Measurements from ENCODE around the gene KCTD1. TPM values are rescaled to one million over a fixed set of nuclear protein-coding genes. Genes with fewer than 3 reads are reported as not detected.

Gene KCTD1
- total and polyA plus RNA-seq, 2 of the 8 experiments (the other 6 are each of a cell fraction or from before 2014, with no cell fraction given), result 7.7 to 14.0 TPM

DNA sequence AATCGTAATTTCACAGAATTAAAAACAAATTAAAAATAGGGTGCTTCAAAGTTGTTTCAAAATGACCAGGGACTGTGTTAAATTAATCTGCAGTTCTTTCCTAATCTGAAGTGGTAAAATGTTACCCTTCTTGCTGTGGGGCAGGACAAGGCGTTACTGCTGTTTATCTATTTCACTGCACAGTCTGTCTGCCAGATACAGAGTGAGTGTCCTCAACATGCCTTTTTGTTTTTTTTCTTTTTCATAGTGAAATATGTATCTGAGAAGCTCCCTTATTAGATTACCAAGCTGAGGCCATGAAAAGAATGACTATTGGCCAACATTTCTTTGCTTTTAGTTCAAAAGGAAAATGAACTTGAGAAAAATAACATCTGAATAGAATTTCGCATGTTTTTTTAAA lies 38.0 kb downstream of the KCTD1 start:
- H4K91ac ChIP-seq (replicated peaks; ENCODE audit: insufficient read length, low read length), result no peak overlapping the region
- no peaks in the 10 kb centered on the region for H3K27me3 ChIP-seq (replicated peaks in 1 of 4; ENCODE audit: control insufficient read depth in 3 of 4, extremely low read depth in 1 of 4, insufficient read depth in 3 of 4, low read length in 3 of 4)
- H3K4me2 ChIP-seq (ENCODE audit: insufficient read depth in 1 of 2, low read depth in 2 of 2, low read length in 2 of 2), result no peak overlapping the region
- no peak overlapping the region for H3K23ac ChIP-seq (ENCODE audit: insufficient read length)
- no peak overlapping the region for H2BK12ac ChIP-seq (ENCODE audit: low read depth, low read length)
- peaks cover 2% of the 10 kb centered on the region; the same call in 1 of the 2 replicates for H3K79me1 ChIP-seq (ENCODE audit: low read depth, low read length)
- no peaks in the 10 kb centered on the region for H3K23me2 ChIP-seq (ENCODE audit: low read depth, low read length)
- no peak overlapping the region for H3K4ac ChIP-seq (replicated peaks; ENCODE audit: insufficient read length, low read depth, low read length)
- no peak overlapping the region for H2BK20ac ChIP-seq (ENCODE audit: low read length)
- H2AK5ac ChIP-seq (ENCODE audit: low read depth, low read length), result no peak overlapping the region
- POLR2A ChIA-PET (ENCODE audit: partially characterized antibody), result no interaction called here
- no peaks in the 10 kb centered on the region for H3K36me3 ChIP-seq (ENCODE audit: control insufficient read depth in 2 of 4, insufficient read depth in 4 of 4, low read length in 3 of 4)
- TF ChIP-seq PHF8 (conservative IDR thresholded peaks at IDR 0.05; ENCODE audit: low read depth, low read length) (no peak), TAF1 (IDR thresholded peaks at IDR 0.05; ENCODE audit: low read depth, low read length) (no peak), GTF2F1 (IDR thresholded peaks at IDR 0.05; ENCODE audit: borderline replicate concordance, low read depth, low read length) (no peak), YY1 (IDR thresholded peaks at IDR 0.05; ENCODE audit: low read depth, low read length) (no peak), RXRA (IDR thresholded peaks at IDR 0.05; ENCODE audit: insufficient read depth, low read depth, low read length) (no peak), RAD21 (IDR thresholded peaks at IDR 0.05 in 1 of 2, conservative IDR thresholded peaks at IDR 0.05 in 1 of 2; ENCODE audit: low read depth in 2 of 2, low read length in 2 of 2) (no peak), KDM1A (IDR thresholded peaks at IDR 0.05; ENCODE audit: borderline replicate concordance, low read length) (no peak), ASH2L (IDR thresholded peaks at IDR 0.05; ENCODE audit: low read length) (no peak), SIN3A (conservative IDR thresholded peaks at IDR 0.05 in 1 of 2, IDR thresholded peaks at IDR 0.05 in 1 of 2; ENCODE audit: low read depth in 1 of 2, low read length in 2 of 2) (no peak), CBX8 (IDR thresholded peaks at IDR 0.05; ENCODE audit: borderline replicate concordance, low read depth, low read length) (no peak), HDAC6 (IDR thresholded peaks at IDR 0.05; ENCODE audit: low read depth, low read length) (no peak), ZNF274 (IDR thresholded peaks at IDR 0.05; ENCODE audit: borderline replicate concordance, extremely low read depth, low read length) (no peak), RBBP5 (IDR thresholded peaks at IDR 0.05; ENCODE audit: borderline replicate concordance, low read depth, low read length) (no peak)
- CTCF ChIA-PET (ENCODE audit: partially characterized antibody), result interaction anchor here (0.8 to 1.3 kb wide), 2 partner anchors 12 to 52 kb away, joined by 3 to 4 read pairs; no protein-coding TSS in a partner anchor
- no peak overlapping the region for H2BK120ac ChIP-seq (replicated peaks; ENCODE audit: low read depth, low read length)
- no peak overlapping the region for H4K8ac ChIP-seq (ENCODE audit: extremely low read depth, insufficient read depth, low read length)
- WGBS, 2 experiments (ENCODE audit: extremely low coverage in 1 of 2, insufficient coverage in 1 of 2, insufficient read length in 1 of 2, insufficient replicate concordance in 2 of 2, low coverage in 1 of 2, low lambda C conversion rate in 2 of 2, missing lambda C conversion rate in 1 of 2), result 92% methylated on average over 3 of the region's 3 CpGs; no CpG with 5 or more reads in 1 of the 2 experiments
- H3K14ac ChIP-seq (ENCODE audit: insufficient read length), result no peak overlapping the region
- no peak overlapping the region for H3K9ac ChIP-seq (replicated peaks in 1 of 4; ENCODE audit: extremely low read depth in 1 of 4, low read depth in 3 of 4, low read length in 3 of 4)
- no peak overlapping the region for H3K4me3 ChIP-seq (ENCODE audit: extremely low read depth in 1 of 4, insufficient read depth in 2 of 4, low read depth in 3 of 4, low read length in 4 of 4)
- H3K18ac ChIP-seq (ENCODE audit: extremely low read depth, low read length), result no peak overlapping the region
- no peaks in the 10 kb centered on the region for H3K9me3 ChIP-seq (ENCODE audit: insufficient read depth in 2 of 2, low read depth in 1 of 2, low read length in 1 of 2)
- H3K56ac ChIP-seq (replicated peaks; ENCODE audit: insufficient read length, low read depth, low read length), result no peak overlapping the region
- no peak overlapping the region for H3K27ac ChIP-seq (ENCODE audit: low read depth, low read length)
- H4K20me1 ChIP-seq (replicated peaks in 1 of 2; ENCODE audit: control insufficient read depth in 1 of 2, insufficient read depth in 2 of 2, low read length in 2 of 2), result no peaks in the 10 kb centered on the region
- H3K79me2 ChIP-seq (ENCODE audit: control insufficient read depth in 1 of 2, insufficient read depth in 2 of 2, low read length in 2 of 2), result no peaks in the 10 kb centered on the region
- no peak overlapping the region for H2AFZ ChIP-seq (ENCODE audit: low read length)
- H2BK5ac ChIP-seq (ENCODE audit: low read depth, low read length), result no peak overlapping the region
- H3K4me1 ChIP-seq (replicated peaks in 1 of 4; ENCODE audit: control insufficient read depth in 3 of 4, insufficient read depth in 4 of 4, low read length in 3 of 4), result no peaks in the 10 kb centered on the region
- no peak overlapping the region for H2BK15ac ChIP-seq (ENCODE audit: low read length)
- H4K5ac ChIP-seq (ENCODE audit: insufficient read length, low read depth, low read length), result no peak overlapping the region
- DNase-seq (ENCODE audit: low read depth in 1 of 2, low spot score in 2 of 2) (no peak), FAIRE-seq (no peak)

Data from H1 (cell line).